Colonic mucosa (tissue), 4 donors: Measurements from ENCODE around the gene ZNF792. TPM values are rescaled to one million over a fixed set of nuclear protein-coding genes. Genes with fewer than 3 reads are reported as not detected.
"Not testable (repeated sequence)": the region's sequence is repeated elsewhere in the genome, so short reads cannot be mapped to it uniquely, and the experiment has no call there.

ENCODE experiments used
- DNase-seq: peaks from one replicate; pipeline ENCODE4 v3.0.0-alpha.2; 2020
- H3K27ac ChIP-seq: fragments of 200-600 bp; one replicate; pipeline ENCODE4 v1.8.0; 2021
- H3K27me3 ChIP-seq: fragments of 200-600 bp; one replicate; pipeline ENCODE4 v1.8.0; 2021
- H3K36me3 ChIP-seq: fragments of 200-600 bp; one replicate; pipeline ENCODE4 v1.8.0; 2021
- H3K4me1 ChIP-seq: fragments of 200-600 bp; one replicate; pipeline ENCODE4 v1.8.0; 2021; ENCODE audit warnings: mild to moderate bottlenecking
- H3K4me3 ChIP-seq: fragments of 200-600 bp; one replicate; pipeline ENCODE4 v1.8.0; 2021
- H3K9ac ChIP-seq, 2 donors: one replicate each; pipeline ENCODE4 v1.7.0; 2013; ENCODE audit warnings: control low read depth in 2 of 2, low read depth in 2 of 2, low read length in 2 of 2
- H3K9me3 ChIP-seq: fragments of 200-600 bp; one replicate; pipeline ENCODE4 v1.8.0; 2021
- intact Hi-C: fragments of 100-400 bp; cut with DNase I; formaldehyde crosslinking; loops from one replicate; pipeline ENCODE4 v1.14.1; 2022
- total RNA-seq, 2 donors: library from RNA; stranded (reverse); fragmentation: NEBNext Ultra II Directional in 1 of 2; extraction: Animal tissue kit (Norgen Biotek cat#: 25700) in 1 of 2; gene quantifications; one replicate each; pipeline ENCODE4 v1.2.1, GENCODE V29; 2021
- TF ChIP-seq, protein P1 (sequence below): fragments of 200-600 bp; IDR thresholded peaks from one replicate; pipeline ENCODE4 v1.8.0; 2022; ENCODE audit warnings: antibody characterized with exemption, mild to moderate bottlenecking
- donor health status: healthy.
- donor health status: DM: no; HTN: no; CAD: no.
- donor health status: DM: no; HTN: no; CAD: no.

Gene ZNF792
- total RNA-seq, 2 donors from 2014 or later, result 6.7 to 8.1 TPM

DNA sequence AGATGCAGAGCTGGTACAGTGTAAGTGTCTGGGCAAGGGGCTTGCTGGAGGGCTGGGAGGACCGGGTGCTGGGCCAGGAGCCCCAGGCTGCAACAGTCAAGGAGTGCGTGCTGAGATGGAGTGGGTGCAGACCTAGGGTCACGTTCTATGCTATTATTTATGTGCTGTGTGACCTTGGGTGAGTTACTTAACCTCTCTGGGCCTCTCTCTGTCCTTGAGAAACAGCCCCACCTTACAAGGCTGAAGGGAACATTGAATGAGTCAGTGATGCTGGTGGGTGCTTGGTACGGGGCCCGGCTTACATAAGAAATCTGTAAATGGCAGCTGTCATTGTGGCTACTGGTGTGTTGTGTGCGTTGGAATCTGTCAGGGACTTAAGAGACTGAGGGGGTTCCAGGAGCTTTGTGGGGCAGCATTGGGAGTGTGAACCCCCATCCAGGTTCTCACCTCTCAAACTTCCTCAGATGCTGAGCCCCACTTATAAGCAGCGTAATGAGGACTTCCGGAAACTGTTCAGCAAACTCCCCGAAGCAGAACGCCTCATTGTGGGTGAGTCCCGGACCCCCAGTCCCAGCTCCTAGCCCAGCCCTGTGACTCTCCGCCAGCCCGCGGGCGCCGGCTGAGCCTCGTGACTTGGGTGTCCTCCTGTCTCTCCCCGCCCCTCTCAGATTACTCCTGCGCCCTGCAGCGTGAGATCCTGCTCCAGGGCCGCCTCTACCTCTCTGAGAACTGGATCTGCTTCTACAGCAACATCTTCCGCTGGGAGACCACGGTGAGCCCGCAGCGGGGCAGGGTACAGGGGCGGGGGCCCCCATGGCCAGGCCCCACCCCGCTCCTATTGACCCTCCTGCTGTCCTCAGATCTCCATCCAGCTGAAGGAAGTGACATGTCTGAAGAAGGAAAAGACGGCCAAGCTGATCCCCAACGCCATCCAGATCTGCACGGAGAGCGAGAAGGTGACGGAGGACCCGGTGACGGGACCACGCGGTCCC, 45.7 kb upstream of the ZNF792 start:
- no peak overlapping the region for H3K9ac ChIP-seq
- H3K27me3 ChIP-seq, result no peaks in the 10 kb centered on the region
- H3K36me3 ChIP-seq, result no peaks in the 10 kb centered on the region
- intact Hi-C loops, result no loop called here
- H3K4me3 ChIP-seq, result no peak overlapping the region
- H3K9me3 ChIP-seq, result no peaks in the 10 kb centered on the region
- H3K4me1 ChIP-seq, result no peaks in the 10 kb centered on the region
- DNase-seq, result no peak
- H3K27ac ChIP-seq, result no peak overlapping the region
- TF ChIP-seq, protein P1, sequence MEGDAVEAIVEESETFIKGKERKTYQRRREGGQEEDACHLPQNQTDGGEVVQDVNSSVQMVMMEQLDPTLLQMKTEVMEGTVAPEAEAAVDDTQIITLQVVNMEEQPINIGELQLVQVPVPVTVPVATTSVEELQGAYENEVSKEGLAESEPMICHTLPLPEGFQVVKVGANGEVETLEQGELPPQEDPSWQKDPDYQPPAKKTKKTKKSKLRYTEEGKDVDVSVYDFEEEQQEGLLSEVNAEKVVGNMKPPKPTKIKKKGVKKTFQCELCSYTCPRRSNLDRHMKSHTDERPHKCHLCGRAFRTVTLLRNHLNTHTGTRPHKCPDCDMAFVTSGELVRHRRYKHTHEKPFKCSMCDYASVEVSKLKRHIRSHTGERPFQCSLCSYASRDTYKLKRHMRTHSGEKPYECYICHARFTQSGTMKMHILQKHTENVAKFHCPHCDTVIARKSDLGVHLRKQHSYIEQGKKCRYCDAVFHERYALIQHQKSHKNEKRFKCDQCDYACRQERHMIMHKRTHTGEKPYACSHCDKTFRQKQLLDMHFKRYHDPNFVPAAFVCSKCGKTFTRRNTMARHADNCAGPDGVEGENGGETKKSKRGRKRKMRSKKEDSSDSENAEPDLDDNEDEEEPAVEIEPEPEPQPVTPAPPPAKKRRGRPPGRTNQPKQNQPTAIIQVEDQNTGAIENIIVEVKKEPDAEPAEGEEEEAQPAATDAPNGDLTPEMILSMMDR, result no peak

DNA sequence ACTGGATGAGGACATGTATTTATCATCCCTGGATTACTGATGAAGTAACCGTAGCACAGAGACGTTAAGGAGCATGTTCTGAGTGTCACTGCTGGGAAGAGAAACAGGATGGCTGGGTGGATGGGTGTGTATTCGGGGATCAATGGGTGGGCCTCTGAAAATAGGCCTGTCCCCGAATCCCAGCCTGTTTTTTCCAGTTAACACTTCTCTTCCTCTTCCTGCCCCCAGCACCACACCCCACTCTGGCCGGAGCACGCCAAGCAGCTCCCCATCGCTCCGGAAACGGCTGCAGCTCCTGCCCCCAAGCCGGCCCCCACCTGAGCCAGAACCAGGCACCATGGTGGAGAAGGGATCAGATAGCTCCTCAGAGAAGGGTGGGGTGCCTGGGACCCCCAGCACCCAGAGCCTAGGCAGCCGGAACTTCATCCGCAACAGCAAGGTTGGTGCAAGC, 44.9 kb upstream of the ZNF792 start:
- TF ChIP-seq, protein P1, result no peak
- H3K4me3 ChIP-seq, result no peak overlapping the region
- no peaks in the 10 kb centered on the region for H3K36me3 ChIP-seq
- H3K4me1 ChIP-seq, result no peaks in the 10 kb centered on the region
- H3K9ac ChIP-seq, result no peak overlapping the region
- no peak for DNase-seq
- H3K27me3 ChIP-seq, result no peaks in the 10 kb centered on the region
- no peak overlapping the region for H3K27ac ChIP-seq
- no peaks in the 10 kb centered on the region for H3K9me3 ChIP-seq
- intact Hi-C loops, result no loop called here

DNA sequence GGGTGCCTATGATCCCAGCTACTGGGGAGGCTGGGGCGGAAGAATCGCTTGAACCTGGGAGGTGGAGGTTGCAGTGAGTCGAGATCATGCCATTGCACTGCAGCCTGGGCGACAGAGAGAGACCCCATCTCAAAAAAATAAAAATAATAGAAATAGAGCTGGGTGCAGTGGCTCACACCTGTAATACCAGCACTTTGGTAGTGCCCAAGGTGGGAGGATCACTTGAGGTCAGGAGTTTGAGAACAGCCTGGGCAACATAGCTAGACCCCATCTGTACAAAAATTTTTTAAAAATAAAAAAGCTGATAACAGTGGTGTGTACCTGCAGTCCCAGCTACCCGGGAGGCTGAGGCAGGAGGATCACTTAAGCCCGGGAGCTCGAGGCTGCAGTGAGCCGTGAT, 43.4 kb upstream of the ZNF792 start:
- H3K27ac ChIP-seq, H3K9me3 ChIP-seq, H3K4me1 ChIP-seq, intact Hi-C loops, H3K9ac ChIP-seq, H3K4me3 ChIP-seq, H3K36me3 ChIP-seq, H3K27me3 ChIP-seq, DNase-seq: not testable (repeated sequence)

DNA sequence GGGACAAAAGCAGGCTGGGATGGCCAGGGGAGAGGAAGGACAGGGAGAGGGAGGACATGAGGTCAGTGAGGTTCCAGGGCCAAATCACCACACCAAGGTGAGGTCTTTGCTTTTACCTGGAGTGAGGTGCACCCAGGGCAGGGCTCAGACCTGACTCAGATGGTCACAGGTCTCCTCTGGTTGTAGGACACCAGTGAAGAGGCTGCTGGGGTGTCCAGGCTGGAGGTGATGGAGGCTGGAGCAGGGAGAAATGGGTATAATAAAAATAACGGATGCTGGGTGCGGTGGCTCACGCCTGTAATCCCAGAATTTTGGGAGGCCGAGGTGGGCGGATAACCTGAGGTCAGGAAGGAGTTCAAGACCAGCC, 43.0 kb upstream of the ZNF792 start:
- Histone ChIP-seq H3K9me3 (no peaks in the 10 kb centered on the region), H3K27me3 (no peaks in the 10 kb centered on the region), H3K4me1 (peaks cover 4% of the 10 kb centered on the region), H3K9ac (peak overlapping the region in 1 of 2 donors; percentile 68), H3K27ac (peak overlapping the region; percentile 45), H3K4me3 (no peak overlapping the region), H3K36me3 (no peaks in the 10 kb centered on the region)
- DNase-seq, result peak; percentile 27
- intact Hi-C loops, result no loop called here
- TF ChIP-seq, protein P1, result no peak

DNA sequence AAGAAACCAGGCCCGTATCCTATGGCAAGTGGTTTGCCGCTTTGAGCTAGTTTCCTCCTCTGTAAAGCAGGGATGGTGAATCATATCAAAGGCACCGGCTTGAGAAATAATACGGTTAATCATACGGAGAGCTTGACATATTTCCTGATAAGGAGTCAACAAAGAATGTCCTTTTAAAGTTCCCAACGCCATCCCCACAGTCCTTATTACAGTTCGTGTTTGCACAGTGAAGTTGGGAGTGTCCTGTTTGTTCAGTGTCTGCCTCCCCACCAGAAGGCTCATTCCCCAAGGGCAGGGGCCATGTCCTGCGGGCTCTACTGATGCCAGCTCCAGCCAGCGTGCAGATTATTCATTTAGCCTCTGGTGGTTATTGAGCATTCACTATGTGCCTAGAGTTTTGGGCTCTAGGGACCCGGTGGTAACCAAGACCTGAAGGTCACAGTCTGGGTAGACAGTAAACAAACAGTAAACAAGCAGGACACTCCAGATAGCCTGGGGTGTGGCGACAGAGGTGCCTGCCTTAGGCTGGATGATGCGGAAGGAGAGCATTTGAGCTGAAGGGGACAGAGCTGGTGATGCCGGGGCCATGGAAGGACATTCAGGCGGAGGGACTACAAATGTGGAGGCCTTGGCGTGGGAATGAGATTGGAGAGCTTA, 42.4 kb upstream of the ZNF792 start:
- TF ChIP-seq, protein P1, result no peak
- peak; percentile 82 for DNase-seq
- Histone ChIP-seq H3K36me3 (no peaks in the 10 kb centered on the region), H3K4me1 (peaks cover 4% of the 10 kb centered on the region), H3K4me3 (no peak overlapping the region), H3K9me3 (no peaks in the 10 kb centered on the region), H3K9ac (peak overlapping the region in 1 of 2 donors; percentile 68), H3K27ac (peak overlapping the region; percentile 45), H3K27me3 (no peaks in the 10 kb centered on the region)
- intact Hi-C loops, result no loop called here

DNA sequence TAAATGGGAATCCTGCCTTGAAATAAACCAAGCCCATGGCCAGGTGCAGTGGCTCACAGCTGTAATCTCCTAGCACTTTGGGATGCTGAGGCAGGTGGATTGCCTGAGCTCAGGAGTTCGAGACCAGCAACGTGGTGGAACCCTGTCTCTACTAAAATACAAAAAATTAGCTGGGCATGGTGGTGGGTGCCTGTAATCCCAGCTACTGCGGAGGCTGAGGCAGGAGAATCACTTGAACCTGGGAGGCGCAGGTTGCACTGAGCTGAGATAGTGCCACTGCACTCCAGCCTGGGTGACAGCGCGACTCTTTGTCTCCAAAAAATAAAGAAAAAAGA, 41.9 kb upstream of the ZNF792 start:
- intact Hi-C loops, H3K4me1 ChIP-seq, DNase-seq, H3K9me3 ChIP-seq, H3K4me3 ChIP-seq, H3K27me3 ChIP-seq, H3K36me3 ChIP-seq: not testable (repeated sequence)
- peak overlapping the region; percentile 14 for H3K27ac ChIP-seq
- H3K9ac ChIP-seq, result peak overlapping the region in 1 of 2 donors; percentile 80
